ENCODE results near the gene GNB1. TPM values are rescaled to one million over a fixed set of nuclear protein-coding genes. Genes with fewer than 3 reads are reported as not detected.
"Not testable (repeated sequence)": the region's sequence is repeated elsewhere in the genome, so short reads cannot be mapped to it uniquely, and the experiment has no call there.

GNB1 gene
- total and polyA plus RNA-seq, 7 donors, result 119 to 197 (median 157) TPM

DNA sequence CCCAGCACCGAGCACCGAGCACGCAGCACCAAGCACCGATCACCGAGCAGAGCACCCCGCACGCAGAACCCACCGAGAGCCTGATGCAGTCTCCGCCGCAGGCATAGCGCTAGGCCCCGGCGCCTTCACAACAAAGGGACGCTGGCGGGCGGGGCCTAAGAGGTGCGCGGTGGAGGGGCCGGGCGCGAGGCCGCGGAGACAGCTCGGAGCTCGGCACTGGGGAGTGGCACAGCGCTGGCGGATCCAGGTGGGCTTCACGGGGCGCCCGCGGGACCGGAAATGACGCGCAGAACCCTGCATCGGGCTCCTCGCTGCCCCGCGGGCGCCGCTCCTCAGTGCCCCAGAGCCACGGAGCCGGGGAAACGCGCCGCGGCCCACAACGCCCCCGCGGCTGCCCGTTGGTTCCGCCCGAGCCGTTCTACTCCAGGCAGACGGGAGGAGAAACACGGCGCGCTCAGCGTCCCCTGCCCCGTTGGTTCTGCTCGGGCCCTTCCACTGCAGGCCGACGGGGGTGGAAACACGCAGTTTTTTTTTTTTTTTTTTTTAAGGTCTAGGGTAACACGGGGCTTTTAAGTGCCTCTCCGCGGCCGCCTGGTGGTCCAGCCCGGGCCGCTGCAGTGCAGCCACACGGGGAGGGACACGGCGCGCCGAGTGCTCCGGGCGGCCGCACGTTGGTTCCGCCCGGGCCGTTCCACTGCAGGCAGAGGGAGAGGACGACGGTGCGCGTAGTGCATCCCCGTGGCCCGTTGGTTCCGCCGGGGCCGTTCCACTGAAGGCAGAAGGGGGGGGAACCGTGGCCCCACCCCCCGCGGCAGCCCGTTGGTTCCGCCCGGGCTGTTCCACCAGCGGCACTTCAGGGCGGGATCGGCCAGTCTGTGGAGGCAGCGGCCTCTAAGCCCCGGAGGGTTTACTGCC, 145.0 kb downstream of the GNB1 start:
- 0% methylated on average over 79 to 82 of the region's 101 CpGs for WGBS, 2 donors
- peak overlapping the region; percentile 51 to 93 (median 86) for H3K27ac ChIP-seq
- H3K36me3 ChIP-seq; intact Hi-C loops (cut with DNase I); H3K4me1 ChIP-seq; H3K9me3 ChIP-seq; H3K27me3 ChIP-seq: not testable (repeated sequence)
- TF ChIP-seq POLR2AphosphoS5 (IDR thresholded peaks at IDR 0.05), result peak; percentile 51 to 75 (median 70)
- TF ChIP-seq, protein P1, sequence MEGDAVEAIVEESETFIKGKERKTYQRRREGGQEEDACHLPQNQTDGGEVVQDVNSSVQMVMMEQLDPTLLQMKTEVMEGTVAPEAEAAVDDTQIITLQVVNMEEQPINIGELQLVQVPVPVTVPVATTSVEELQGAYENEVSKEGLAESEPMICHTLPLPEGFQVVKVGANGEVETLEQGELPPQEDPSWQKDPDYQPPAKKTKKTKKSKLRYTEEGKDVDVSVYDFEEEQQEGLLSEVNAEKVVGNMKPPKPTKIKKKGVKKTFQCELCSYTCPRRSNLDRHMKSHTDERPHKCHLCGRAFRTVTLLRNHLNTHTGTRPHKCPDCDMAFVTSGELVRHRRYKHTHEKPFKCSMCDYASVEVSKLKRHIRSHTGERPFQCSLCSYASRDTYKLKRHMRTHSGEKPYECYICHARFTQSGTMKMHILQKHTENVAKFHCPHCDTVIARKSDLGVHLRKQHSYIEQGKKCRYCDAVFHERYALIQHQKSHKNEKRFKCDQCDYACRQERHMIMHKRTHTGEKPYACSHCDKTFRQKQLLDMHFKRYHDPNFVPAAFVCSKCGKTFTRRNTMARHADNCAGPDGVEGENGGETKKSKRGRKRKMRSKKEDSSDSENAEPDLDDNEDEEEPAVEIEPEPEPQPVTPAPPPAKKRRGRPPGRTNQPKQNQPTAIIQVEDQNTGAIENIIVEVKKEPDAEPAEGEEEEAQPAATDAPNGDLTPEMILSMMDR (IDR thresholded peaks at IDR 0.05), result peak in 2 of 4 experiments; percentile 17 to 50
- H3K4me3 ChIP-seq, result peak overlapping the region in 3 of 4 donors; percentile 49 to 54 (median 53)
- DNase-seq, result peak; percentile 95

DNA sequence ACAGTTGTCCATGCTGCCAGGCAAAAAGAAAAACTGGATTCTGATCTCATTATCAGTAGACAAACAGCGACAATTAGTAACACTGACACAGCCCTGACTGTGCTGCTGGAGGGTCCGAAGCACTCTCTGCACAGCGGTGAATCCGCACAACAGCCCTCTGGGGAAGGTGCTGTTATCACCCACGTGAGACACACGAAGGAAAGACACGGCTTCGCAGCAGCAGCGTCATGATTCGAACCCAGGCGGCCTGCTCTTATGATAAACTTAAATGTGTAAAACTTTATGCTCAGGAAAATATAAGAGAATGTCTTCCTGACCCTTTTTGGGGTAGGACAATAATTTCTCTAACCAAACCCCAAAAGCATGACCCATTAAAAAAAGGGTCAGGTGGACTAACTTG, 148.4 kb downstream of the GNB1 start:
- DNase-seq; H3K4me3 ChIP-seq; H3K9me3 ChIP-seq; intact Hi-C loops (cut with DNase I); H3K27ac ChIP-seq; H3K27me3 ChIP-seq; H3K4me1 ChIP-seq: not testable (repeated sequence)
- WGBS, 2 donors, result 86 to 90% methylated on average over 11 of the region's 11 CpGs
- H3K36me3 ChIP-seq, result peaks cover 0 to 11% (median 5%) of the 10 kb centered on the region in 4 donors

DNA sequence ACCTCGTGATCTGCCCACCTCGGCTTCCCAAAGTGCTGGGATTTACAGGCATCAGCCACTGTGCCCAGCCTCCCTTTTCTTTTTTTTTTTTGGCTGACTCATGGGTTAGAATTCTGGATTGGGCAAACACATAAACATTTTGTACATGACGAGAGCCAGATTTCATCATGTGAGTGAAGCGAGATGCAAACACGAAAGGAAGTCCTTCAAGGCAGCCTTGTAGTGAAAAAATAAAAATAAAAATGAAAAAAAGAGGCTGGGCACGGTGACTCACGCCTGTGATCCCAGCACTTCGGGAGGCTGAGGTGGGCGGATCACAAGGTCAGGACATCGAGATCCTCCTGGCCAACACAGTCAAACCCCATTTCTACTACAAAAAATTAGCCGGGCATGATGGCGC, 149.9 kb downstream of the GNB1 start:
- H3K4me1 ChIP-seq; H3K9me3 ChIP-seq; H3K27me3 ChIP-seq; intact Hi-C loops (cut with DNase I); H3K4me3 ChIP-seq: not testable (repeated sequence)
- Histone ChIP-seq H3K27ac (peak overlapping the region; percentile 55 to 77 (median 75)), H3K36me3 (peaks cover 0 to 17% (median 5%) of the 10 kb centered on the region in 4 donors)
- DNase-seq, result peak; percentile 73
- WGBS, 2 donors, result 80 to 86% methylated on average over 12 of the region's 12 CpGs
- TF ChIP-seq POLR2AphosphoS5 (IDR thresholded peaks at IDR 0.05) (peak; percentile 47 to 77 (median 67)), EP300 (IDR thresholded peaks at IDR 0.05) (peak in 3 of 4 donors; percentile 13 to 75 (median 22))

DNA sequence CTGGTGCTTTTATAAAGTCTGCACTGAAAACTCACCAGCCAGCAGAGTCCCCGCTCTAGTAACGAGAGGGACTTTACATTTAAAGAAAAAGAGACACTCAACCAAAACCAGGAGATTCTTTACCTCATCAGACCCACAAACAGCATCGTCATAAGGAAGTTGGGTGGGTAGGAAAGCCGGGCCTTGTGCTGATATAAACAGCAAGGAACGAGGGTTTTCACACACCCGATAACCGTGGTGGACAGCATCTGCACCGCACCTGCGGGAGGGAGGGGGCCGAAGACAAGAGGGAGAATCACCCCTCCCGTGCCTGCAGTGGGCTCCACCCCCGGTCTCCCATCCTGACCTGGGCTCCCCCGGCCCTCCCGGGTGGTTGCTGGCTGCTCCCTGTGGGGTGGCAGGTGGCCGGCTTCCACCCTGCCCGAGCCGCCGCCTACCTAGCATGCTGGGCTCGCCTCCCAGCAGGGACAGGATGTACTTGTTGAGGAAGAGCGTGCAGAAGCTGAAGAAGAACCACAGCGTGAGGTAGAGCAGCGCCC, 152.0 kb downstream of the GNB1 start:
- H3K27me3 ChIP-seq; H3K4me1 ChIP-seq; DNase-seq; H3K27ac ChIP-seq; intact Hi-C loops (cut with DNase I); H3K4me3 ChIP-seq; H3K9me3 ChIP-seq: not testable (repeated sequence)
- WGBS, 2 donors, result 78 to 81% methylated on average over 12 of the region's 22 CpGs
- H3K36me3 ChIP-seq, result peaks cover 0 to 26% (median 7%) of the 10 kb centered on the region in 4 donors

DNA sequence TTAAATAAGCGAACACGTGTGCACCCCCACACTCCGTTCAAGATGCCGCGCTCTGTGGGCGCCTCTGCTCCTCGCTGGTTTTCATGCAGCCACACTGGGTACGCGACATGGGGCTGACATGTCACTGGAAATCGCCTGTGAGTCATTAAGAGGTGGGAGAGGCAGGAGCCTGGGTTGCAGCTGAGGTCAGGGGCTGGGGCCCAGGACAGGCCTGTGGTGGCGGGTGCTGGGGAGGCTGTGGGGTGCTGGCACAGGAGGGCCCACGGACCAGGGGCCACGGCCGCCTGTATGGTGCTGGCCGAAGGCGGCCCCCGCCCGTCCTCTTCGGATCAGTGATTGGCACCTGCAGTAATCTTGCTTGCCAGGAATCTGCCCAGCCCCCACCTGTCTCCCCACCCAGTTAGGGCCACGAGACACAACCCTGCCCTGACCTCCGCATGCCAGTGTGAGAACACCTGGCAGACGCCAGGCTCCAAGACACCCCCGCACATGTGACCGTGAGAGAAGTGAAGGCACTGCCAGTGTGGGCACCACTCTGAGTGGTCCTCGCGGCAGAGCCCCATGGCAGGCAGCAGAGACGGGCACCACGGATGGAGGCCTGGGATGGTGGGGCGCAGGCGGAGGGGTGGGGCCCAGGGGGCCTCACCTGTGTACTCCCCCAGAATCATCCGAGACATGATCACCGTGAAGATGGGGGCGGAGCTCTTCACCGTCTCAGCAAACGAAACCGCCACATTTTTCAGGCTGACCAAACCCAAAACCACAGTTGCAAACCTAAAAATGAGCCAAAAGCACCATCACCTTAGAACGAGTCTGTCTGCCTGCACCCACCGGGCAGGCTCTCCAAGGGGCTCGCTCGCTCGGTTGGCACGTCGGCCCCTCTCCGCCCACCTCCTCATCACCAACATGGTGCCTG, 153.0 kb downstream of the GNB1 start:
- H3K27ac ChIP-seq; H3K9me3 ChIP-seq; H3K4me1 ChIP-seq; DNase-seq; H3K27me3 ChIP-seq; H3K4me3 ChIP-seq; intact Hi-C loops (cut with DNase I): not testable (repeated sequence)
- peaks cover 4 to 35% (median 12%) of the 10 kb centered on the region in 4 donors for H3K36me3 ChIP-seq
- 91 to 96% methylated on average over 29 to 35 of the region's 44 CpGs for WGBS, 2 donors

Other genes with a start within 250 kb of the GNB1 start
- gene CDK11B, start 232.1 kb downstream of the GNB1 start, total RNA-seq, result 10 to 100 TPM; 23.9 to 51.0 (median 27.8) TPM
- gene CDK11B, start 232.1 kb downstream of the GNB1 start, polyA plus RNA-seq, result 10 to 100 TPM; 30.0 to 38.4 (median 37.9) TPM
- 10 to 100 TPM; 25.0 to 78.1 (median 31.6) TPM for gene SLC35E2B, start 198.3 kb downstream of the GNB1 start, total RNA-seq
- 10 to 100 TPM in 2 of 3 donors, 1 to 10 TPM in 1; 9.5 to 38.5 (median 12.0) TPM for gene SLC35E2B, start 198.3 kb downstream of the GNB1 start, polyA plus RNA-seq
- 10 to 100 TPM; 21.6 to 53.7 (median 37.5) TPM for gene CDK11A, start 166.7 kb downstream of the GNB1 start, total RNA-seq
- 10 to 100 TPM; 19.8 to 35.0 (median 33.1) TPM for gene CDK11A, start 166.7 kb downstream of the GNB1 start, polyA plus RNA-seq
- gene NADK, start 112.6 kb downstream of the GNB1 start, total RNA-seq, result 10 to 100 TPM; 34.9 to 66.7 (median 42.4) TPM
- gene NADK, start 112.6 kb downstream of the GNB1 start, polyA plus RNA-seq, result 100 to 1,000 TPM in 2 of 3 donors, 10 to 100 TPM in 1; 72.7 to 121 (median 107) TPM
- under 1 TPM in 1 of 4 donors, not detected in 3; 0.36 TPM for gene CALML6, start 24.2 kb upstream of the GNB1 start, total RNA-seq
- under 1 TPM in 1 of 3 donors, not detected in 2; 0.36 TPM for gene CALML6, start 24.2 kb upstream of the GNB1 start, polyA plus RNA-seq
- 1 to 10 TPM in 2 of 4 donors, not detected in 2; 1.1 to 3.5 TPM for gene TMEM52, start 28.2 kb upstream of the GNB1 start, total RNA-seq
- 1 to 10 TPM; 1.2 to 5.5 (median 2.1) TPM for gene TMEM52, start 28.2 kb upstream of the GNB1 start, polyA plus RNA-seq
- gene CFAP74, start 112.7 kb upstream of the GNB1 start, total RNA-seq, result under 1 TPM in 1 of 4 donors, not detected in 3; 0.27 TPM
- under 1 TPM in 1 of 3 donors, not detected in 2; 0.03 TPM for gene CFAP74, start 112.7 kb upstream of the GNB1 start, polyA plus RNA-seq
- gene GABRD, start 128.3 kb upstream of the GNB1 start, total RNA-seq, result not detected
- gene GABRD, start 128.3 kb upstream of the GNB1 start, polyA plus RNA-seq, result under 1 TPM in 1 of 3 donors, not detected in 2; 0.51 TPM
- gene PRKCZ, start 159.3 kb upstream of the GNB1 start, total RNA-seq, result 1 to 10 TPM; 1.4 to 4.8 (median 3.7) TPM
- 10 to 100 TPM; 37.7 to 52.9 (median 37.8) TPM for gene PRKCZ, start 159.3 kb upstream of the GNB1 start, polyA plus RNA-seq

Measured in sigmoid colon (tissue), 7 donors.